Uterus (tissue), 4 donors: ENCODE data around the gene SLC44A5. TPM values are rescaled to one million over a fixed set of nuclear protein-coding genes. Genes with fewer than 3 reads are reported as not detected.

Source experiments
- DNase-seq, 2 donors: peaks; one replicate each; pipeline ENCODE4 v3.0.0-alpha.2; 2019 to 2020
- H3K27ac ChIP-seq, 2 donors: fragments of 200-600 bp; sonication (generic); 1 replicate in 1 of 2; 2 replicates in 1 of 2; pipeline ENCODE4 v1.5.1; 2016 to 2018
- H3K27me3 ChIP-seq, 2 donors: fragments of 200-600 bp; sonication (generic); one replicate each; pipeline ENCODE4 v1.5.1; 2018 to 2019; ENCODE audit warnings: control low read depth in 1 of 2
- H3K36me3 ChIP-seq, 2 donors: fragments of 200-600 bp; sonication (generic); one replicate each; pipeline ENCODE4 v1.5.1; 2019; ENCODE audit warnings: control low read depth in 1 of 2
- H3K4me1 ChIP-seq, 2 donors: fragments of 200-600 bp; sonication (generic); one replicate each; pipeline ENCODE4 v1.5.1; 2018 to 2019; ENCODE audit warnings: control low read depth in 1 of 2
- H3K4me3 ChIP-seq, 2 donors: fragments of 200-600 bp; sonication (generic); 1 replicate in 1 of 2; 2 replicates in 1 of 2; pipeline ENCODE4 v1.5.1; 2018 to 2019; ENCODE audit warnings: mild to moderate bottlenecking in 1 of 2
- H3K9me3 ChIP-seq, 2 donors: fragments of 200-600 bp; sonication (generic); one replicate each; pipeline ENCODE4 v1.5.1; 2019; ENCODE audit warnings: control low read depth in 1 of 2
- CTCF ChIP-seq, 4 experiments: fragments of 200-600 bp in 2 of 4; fragments of 450-650 bp in 2 of 4; sonication (generic) in 2 of 4; IDR thresholded peaks; one replicate each; pipeline ENCODE4 v1.5.1; 2016 to 2019; ENCODE audit warnings: antibody characterized with exemption in 4 of 4, mild to moderate bottlenecking in 2 of 4, moderate library complexity in 1 of 4
- POLR2A ChIP-seq, 2 donors: fragments of 450-650 bp; IDR thresholded peaks; one replicate each; pipeline ENCODE4 v1.6.1; 2016; ENCODE audit warnings: antibody characterized with exemption in 2 of 2, mild to moderate bottlenecking in 1 of 2, moderate library complexity in 1 of 2
- intact Hi-C: fragments of 100-400 bp; cut with DNase I; formaldehyde crosslinking; loops from one replicate; pipeline ENCODE4 v1.15.1; 2023; ENCODE audit warnings: low total_unique reads
- small RNA-seq: library from RNA; depleted of rRNA; stranded (forward); fragments of <200 nt; gene quantifications from one replicate; pipeline ENCODE3, GENCODE V24; 2016
- total RNA-seq, 4 donors: library from RNA; depleted of rRNA in 3 of 4; stranded (reverse); fragments of >200 nt in 3 of 4; gene quantifications; one replicate each; pipeline versions ENCODE4 v1.1.0 to v1.2.4, GENCODE V29; 2014 to 2023
- donor health status: DM: yes; HTN: yes; CAD: no.

The SLC44A5 gene
- total RNA-seq, 4 donors from 2014 or later, result 1.6 to 5.5 (median 5.4) TPM; not detected in 1

- H3K9me3 ChIP-seq, result no peaks in the 10 kb centered on the region
- TF ChIP-seq POLR2A (IDR thresholded peaks at IDR 0.05) (no peak), CTCF (IDR thresholded peaks at IDR 0.05) (no peak)
- H3K36me3 ChIP-seq, result no peaks in the 10 kb centered on the region
- H3K27ac ChIP-seq, result no peak overlapping the region
- H3K4me3 ChIP-seq, result no peak overlapping the region
- no peaks in the 10 kb centered on the region for H3K27me3 ChIP-seq
- H3K4me1 ChIP-seq, result no peaks in the 10 kb centered on the region
- intact Hi-C loops, result no loop called here
- DNase-seq, result no peak
These were observed 439.9 kb downstream of the SLC44A5 start for GRCh38 chr1:75170981-75171380.

- no peak overlapping the region for H3K27ac ChIP-seq
- no peak for TF ChIP-seq POLR2A (IDR thresholded peaks at IDR 0.05)
- TF ChIP-seq CTCF (IDR thresholded peaks at IDR 0.05), result no peak
- H3K27me3 ChIP-seq, result no peaks in the 10 kb centered on the region
- DNase-seq, result no peak
- no peaks in the 10 kb centered on the region for H3K4me1 ChIP-seq
- H3K36me3 ChIP-seq, result no peaks in the 10 kb centered on the region
- H3K9me3 ChIP-seq, result no peaks in the 10 kb centered on the region
- intact Hi-C loops, result no loop called here
- H3K4me3 ChIP-seq, result no peak overlapping the region
These were observed 440.9 kb downstream of the SLC44A5 start for GRCh38 chr1:75170011-75170410.

- TF ChIP-seq CTCF (IDR thresholded peaks at IDR 0.05) (no peak), POLR2A (IDR thresholded peaks at IDR 0.05) (no peak)
- Histone ChIP-seq H3K4me1 (no peaks in the 10 kb centered on the region), H3K4me3 (no peak overlapping the region), H3K9me3 (no peaks in the 10 kb centered on the region), H3K27me3 (no peaks in the 10 kb centered on the region), H3K36me3 (no peaks in the 10 kb centered on the region), H3K27ac (no peak overlapping the region)
- intact Hi-C loops, result no loop called here
- DNase-seq, result no peak
These were observed 444.1 kb downstream of the SLC44A5 start for GRCh38 chr1:75166821-75167220.

GRCh38 chr1:75165264-75165663, 445.6 kb downstream of the SLC44A5 start:
- no peak for DNase-seq
- TF ChIP-seq POLR2A (IDR thresholded peaks at IDR 0.05), result no peak
- no peak for TF ChIP-seq CTCF (IDR thresholded peaks at IDR 0.05)
- no peak overlapping the region for H3K27ac ChIP-seq
- no peaks in the 10 kb centered on the region for H3K27me3 ChIP-seq
- intact Hi-C loops, result no loop called here
- no peak overlapping the region for H3K4me3 ChIP-seq
- H3K9me3 ChIP-seq, result no peaks in the 10 kb centered on the region
- no peaks in the 10 kb centered on the region for H3K4me1 ChIP-seq
- H3K36me3 ChIP-seq, result no peaks in the 10 kb centered on the region

- DNase-seq, result no peak
- intact Hi-C loops, result no loop called here
- Histone ChIP-seq H3K27me3 (no peaks in the 10 kb centered on the region), H3K36me3 (no peaks in the 10 kb centered on the region), H3K4me3 (no peak overlapping the region), H3K9me3 (no peaks in the 10 kb centered on the region), H3K27ac (no peak overlapping the region), H3K4me1 (no peaks in the 10 kb centered on the region)
- TF ChIP-seq POLR2A (IDR thresholded peaks at IDR 0.05), result no peak
- TF ChIP-seq CTCF (IDR thresholded peaks at IDR 0.05), result no peak
These were observed 451.8 kb downstream of the SLC44A5 start for GRCh38 chr1:75159154-75159553.

Small RNA genes within 50 kb of the gene (small RNA-seq; reads per million reads assigned to genes)
- gene RNU6-503P (not detected), gene RNU6-622P (not detected)

Other genes with a start within 250 kb of the SLC44A5 start
- gene ACADM, start 113.6 kb upstream of the SLC44A5 start, total RNA-seq, result 100 to 1,000 TPM in 1 of 4 donors, 10 to 100 TPM in 3; 44.0 to 174 (median 65.4) TPM
- 10 to 100 TPM; 54.5 to 87.6 (median 74.2) TPM for gene RABGGTB, start 175.1 kb upstream of the SLC44A5 start, total RNA-seq
- gene MSH4, start 185.8 kb upstream of the SLC44A5 start, total RNA-seq, result 1 to 10 TPM in 1 of 4 donors, under 1 TPM in 3; 0.26 to 1.2 (median 0.39) TPM